Measurements from ENCODE around the gene CCDC187. TPM values are rescaled to one million over a fixed set of nuclear protein-coding genes. Genes with fewer than 3 reads are reported as not detected.

The CCDC187 gene
- total and polyA plus RNA-seq, 2 of the 8 experiments (the other 6 are each of a cell fraction or from before 2014, with no cell fraction given): 0.02 TPM; not detected in 1

- no peaks in the 10 kb centered on the region; a peak in 1 of 7 replicates for H3K27me3 ChIP-seq (replicated peaks in 1 of 4; ENCODE audit: control insufficient read depth in 3 of 4, extremely low read depth in 1 of 4, insufficient read depth in 3 of 4, low read length in 3 of 4)
- H3K79me2 ChIP-seq (ENCODE audit: control insufficient read depth in 1 of 2, insufficient read depth in 2 of 2, low read length in 2 of 2): no peaks in the 10 kb centered on the region
- no peaks in the 10 kb centered on the region for H3K79me1 ChIP-seq (ENCODE audit: low read depth, low read length)
- H4K20me1 ChIP-seq (replicated peaks in 1 of 2; ENCODE audit: control insufficient read depth in 1 of 2, insufficient read depth in 2 of 2, low read length in 2 of 2): peaks cover 0 to 1% of the 10 kb centered on the region in 2 experiments
- H2BK20ac ChIP-seq (ENCODE audit: low read length): no peak overlapping the region
- H4K91ac ChIP-seq (replicated peaks; ENCODE audit: insufficient read length, low read length): no peak overlapping the region
- H3K23me2 ChIP-seq (ENCODE audit: low read depth, low read length): peaks cover 4% of the 10 kb centered on the region; the same call in 1 of the 2 replicates
- ChIA-PET CTCF (ENCODE audit: partially characterized antibody) (interaction anchor here (4.9 kb wide), 1 partner anchor 8 kb away, joined by 46 read pairs; no protein-coding TSS in a partner anchor), POLR2A (ENCODE audit: partially characterized antibody) (no interaction called here)
- no peak overlapping the region for H2AFZ ChIP-seq (ENCODE audit: low read length)
- H3K27ac ChIP-seq (ENCODE audit: low read depth, low read length): no peak overlapping the region
- H3K23ac ChIP-seq (ENCODE audit: insufficient read length): no peak overlapping the region
- H4K8ac ChIP-seq (ENCODE audit: extremely low read depth, insufficient read depth, low read length): no peak overlapping the region
- no peak overlapping the region for H3K4me3 ChIP-seq (ENCODE audit: extremely low read depth in 1 of 4, insufficient read depth in 2 of 4, low read depth in 3 of 4, low read length in 4 of 4)
- no peak overlapping the region for H2BK15ac ChIP-seq (ENCODE audit: low read length)
- DNase-seq (ENCODE audit: low read depth in 1 of 2, low spot score in 2 of 2): no peak
- H3K9ac ChIP-seq (replicated peaks in 1 of 4; ENCODE audit: extremely low read depth in 1 of 4, low read depth in 3 of 4, low read length in 3 of 4): no peak overlapping the region
- no peak overlapping the region for H2BK12ac ChIP-seq (ENCODE audit: low read depth, low read length)
- TF ChIP-seq CEBPB (IDR thresholded peaks at IDR 0.05; ENCODE audit: low read depth, low read length): no peak
- H3K4me1 ChIP-seq (replicated peaks in 1 of 4; ENCODE audit: control insufficient read depth in 3 of 4, insufficient read depth in 4 of 4, low read length in 3 of 4): 0 out of 7 replicates have a peak, but pooled peaks cover 0 to 3% (median 0%) of the 10 kb centered on the region in 4 experiments
- no peak overlapping the region for H4K5ac ChIP-seq (ENCODE audit: insufficient read length, low read depth, low read length)
- H3K4ac ChIP-seq (replicated peaks; ENCODE audit: insufficient read length, low read depth, low read length): no peak overlapping the region
- H3K4me2 ChIP-seq (ENCODE audit: insufficient read depth in 1 of 2, low read depth in 2 of 2, low read length in 2 of 2): no peak overlapping the region
- WGBS, 2 experiments (ENCODE audit: extremely low coverage in 1 of 2, insufficient coverage in 1 of 2, insufficient read length in 1 of 2, insufficient replicate concordance in 2 of 2, low coverage in 1 of 2, low lambda C conversion rate in 2 of 2, missing lambda C conversion rate in 1 of 2): 82% methylated on average over 4 of the region's 4 CpGs; no CpG with 5 or more reads in 1 of the 2 experiments
- no peak overlapping the region for H2BK5ac ChIP-seq (ENCODE audit: low read depth, low read length)
- FAIRE-seq: no peak
- H3K9me3 ChIP-seq (ENCODE audit: insufficient read depth in 2 of 2, low read depth in 1 of 2, low read length in 1 of 2): peaks cover 13 to 19% of the 10 kb centered on the region in 2 experiments
- H3K18ac ChIP-seq (ENCODE audit: extremely low read depth, low read length): no peak overlapping the region
- H3K56ac ChIP-seq (replicated peaks; ENCODE audit: insufficient read length, low read depth, low read length): no peak overlapping the region
- no peak overlapping the region for H2AK5ac ChIP-seq (ENCODE audit: low read depth, low read length)
- no peak overlapping the region for H3K14ac ChIP-seq (ENCODE audit: insufficient read length)
- H2BK120ac ChIP-seq (replicated peaks; ENCODE audit: low read depth, low read length): no peak overlapping the region
- H3K36me3 ChIP-seq (ENCODE audit: control insufficient read depth in 2 of 4, insufficient read depth in 4 of 4, low read length in 3 of 4): no peaks in the 10 kb centered on the region; a peak in 1 of 8 replicates
These were observed 11.1 kb upstream of the CCDC187 start for GRCh38 chr9:136314944-136315343.
